ENCODE results near the gene SKI. TPM values are rescaled to one million over a fixed set of nuclear protein-coding genes. Genes with fewer than 3 reads are reported as not detected.
A peak's percentile ranks its signal among the peaks of the same experiment; 100 is the strongest.

SKI gene
- total RNA-seq, 3 donors from 2014 or later = 22.1 to 33.8 (median 26.7) TPM

DNA sequence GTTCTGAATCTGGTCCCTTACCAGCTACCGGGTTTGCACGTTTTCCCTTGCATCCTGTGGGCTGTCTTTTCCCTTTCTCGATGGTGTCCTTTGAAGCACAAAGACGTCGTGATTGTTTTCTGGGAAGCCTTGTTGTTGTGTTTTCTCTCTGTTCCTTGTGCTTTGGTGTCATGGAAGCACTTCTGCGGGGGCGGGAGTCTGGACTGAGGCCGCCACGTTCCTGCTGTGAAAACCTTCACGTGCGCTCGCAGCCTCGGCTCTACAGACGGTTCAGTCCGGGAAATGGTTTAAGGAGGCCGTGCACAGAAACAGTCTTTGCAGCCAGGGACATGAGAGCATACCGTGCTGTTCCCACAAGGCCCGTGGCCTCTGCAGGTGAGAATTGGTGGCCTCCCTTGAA lies 68.5 kb downstream of the SKI start:
- TF ChIP-seq POLR2AphosphoS5 (IDR thresholded peaks at IDR 0.05) (no peak), POLR2A (IDR thresholded peaks at IDR 0.05) (no peak)
- TF ChIP-seq, protein P1, sequence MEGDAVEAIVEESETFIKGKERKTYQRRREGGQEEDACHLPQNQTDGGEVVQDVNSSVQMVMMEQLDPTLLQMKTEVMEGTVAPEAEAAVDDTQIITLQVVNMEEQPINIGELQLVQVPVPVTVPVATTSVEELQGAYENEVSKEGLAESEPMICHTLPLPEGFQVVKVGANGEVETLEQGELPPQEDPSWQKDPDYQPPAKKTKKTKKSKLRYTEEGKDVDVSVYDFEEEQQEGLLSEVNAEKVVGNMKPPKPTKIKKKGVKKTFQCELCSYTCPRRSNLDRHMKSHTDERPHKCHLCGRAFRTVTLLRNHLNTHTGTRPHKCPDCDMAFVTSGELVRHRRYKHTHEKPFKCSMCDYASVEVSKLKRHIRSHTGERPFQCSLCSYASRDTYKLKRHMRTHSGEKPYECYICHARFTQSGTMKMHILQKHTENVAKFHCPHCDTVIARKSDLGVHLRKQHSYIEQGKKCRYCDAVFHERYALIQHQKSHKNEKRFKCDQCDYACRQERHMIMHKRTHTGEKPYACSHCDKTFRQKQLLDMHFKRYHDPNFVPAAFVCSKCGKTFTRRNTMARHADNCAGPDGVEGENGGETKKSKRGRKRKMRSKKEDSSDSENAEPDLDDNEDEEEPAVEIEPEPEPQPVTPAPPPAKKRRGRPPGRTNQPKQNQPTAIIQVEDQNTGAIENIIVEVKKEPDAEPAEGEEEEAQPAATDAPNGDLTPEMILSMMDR (IDR thresholded peaks at IDR 0.05) = no peak
- Histone ChIP-seq H3K9me3 (no peaks in the 10 kb centered on the region), H3K4me3 (no peak overlapping the region), H3K27me3 (no peaks in the 10 kb centered on the region), H3K4me1 (peaks cover 20 to 27% of the 10 kb centered on the region in 2 donors), H3K27ac (peak overlapping the region in 1 of 2 donors; percentile 63), H3K36me3 (no peaks in the 10 kb centered on the region)
- no peak for DNase-seq (ENCODE audit: low spot score in 2 of 2)
- intact Hi-C loops (cut with DNase I; ENCODE audit: low total_unique reads) = loop anchor here (1.0 kb wide), 1 partner anchor 26 kb away; no protein-coding TSS in a partner anchor

DNA sequence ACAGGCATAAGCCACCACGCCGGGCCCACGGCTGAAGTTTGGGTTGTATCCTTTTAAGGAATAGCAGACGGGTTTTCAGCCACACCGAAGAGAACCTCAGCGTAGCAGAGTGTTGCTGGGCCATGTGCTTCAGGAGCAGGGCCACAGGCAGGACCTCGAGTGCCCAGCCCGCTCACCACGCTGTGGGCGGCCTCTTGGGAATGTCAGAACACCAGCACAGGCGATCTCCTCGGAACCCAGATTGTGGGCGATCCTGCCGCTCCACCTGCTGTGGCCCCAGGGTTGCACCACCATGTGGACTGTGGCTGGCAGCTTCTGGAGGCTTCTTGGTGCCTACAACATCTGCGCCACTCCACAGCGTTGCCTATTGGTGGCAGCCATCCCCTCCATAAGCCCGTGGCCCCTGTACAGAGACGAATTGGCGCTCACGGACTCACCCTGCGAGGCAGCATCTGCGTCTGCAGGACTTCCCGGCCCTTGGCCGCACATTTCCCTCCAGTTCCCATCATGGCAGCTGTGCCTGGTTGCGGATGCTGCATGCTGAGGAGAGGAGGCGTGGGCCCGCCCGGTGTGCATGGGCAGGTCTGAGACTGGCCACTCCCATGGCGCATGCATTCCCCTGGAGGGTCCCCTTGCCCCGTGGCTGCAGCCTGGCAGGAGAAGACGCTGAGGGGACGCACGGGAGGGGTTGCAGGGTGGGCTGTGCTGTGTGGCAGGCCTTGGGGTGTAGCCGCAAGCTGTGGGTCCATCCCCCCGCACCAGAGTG lies 69.3 kb downstream of the SKI start:
- Histone ChIP-seq H3K36me3 (no peaks in the 10 kb centered on the region), H3K4me1 (peaks cover 14 to 19% of the 10 kb centered on the region in 2 donors), H3K27me3 (no peaks in the 10 kb centered on the region), H3K27ac (peak overlapping the region in 1 of 2 donors; percentile 63), H3K4me3 (no peak overlapping the region), H3K9me3 (no peaks in the 10 kb centered on the region)
- no peak for DNase-seq (ENCODE audit: low spot score in 2 of 2)
- TF ChIP-seq POLR2AphosphoS5 (IDR thresholded peaks at IDR 0.05) (no peak), POLR2A (IDR thresholded peaks at IDR 0.05) (no peak)
- TF ChIP-seq, protein P1 (IDR thresholded peaks at IDR 0.05) = no peak
- intact Hi-C loops (cut with DNase I; ENCODE audit: low total_unique reads) = loop anchor here (1.0 kb wide), 1 partner anchor 25 kb away; no protein-coding TSS in a partner anchor

DNA sequence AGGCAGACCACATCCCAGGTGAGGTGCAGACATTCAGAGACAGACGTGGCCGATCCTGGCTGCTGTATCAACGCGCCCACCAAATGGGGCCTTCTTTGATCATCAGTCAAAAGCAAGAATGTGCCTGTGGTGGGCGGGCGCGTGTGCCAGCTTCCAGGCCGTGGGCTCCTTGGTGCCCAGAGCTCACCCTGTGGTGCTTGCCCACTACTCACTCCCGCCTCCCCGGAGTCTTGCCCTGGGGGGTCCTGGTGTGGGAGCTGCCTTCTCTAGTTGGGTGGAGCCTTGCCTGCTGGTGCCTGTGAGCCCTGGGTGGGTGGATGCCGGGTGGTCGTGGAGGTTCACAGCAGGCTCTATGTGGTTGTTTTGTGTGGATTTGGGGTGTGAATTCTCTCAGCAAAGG lies 70.6 kb downstream of the SKI start:
- intact Hi-C loops (cut with DNase I; ENCODE audit: low total_unique reads) = no loop called here
- Histone ChIP-seq H3K27ac (peak overlapping the region; percentile 61 to 86), H3K4me1 (peaks cover 10 to 17% of the 10 kb centered on the region in 2 donors), H3K9me3 (no peaks in the 10 kb centered on the region), H3K4me3 (peak overlapping the region in 1 of 3 donors; percentile 51), H3K27me3 (no peaks in the 10 kb centered on the region), H3K36me3 (no peaks in the 10 kb centered on the region)
- no peak for DNase-seq (ENCODE audit: low spot score in 2 of 2)
- TF ChIP-seq, protein P1 (IDR thresholded peaks at IDR 0.05) = no peak
- TF ChIP-seq POLR2A (IDR thresholded peaks at IDR 0.05) = no peak
- no peak for TF ChIP-seq POLR2AphosphoS5 (IDR thresholded peaks at IDR 0.05)

DNA sequence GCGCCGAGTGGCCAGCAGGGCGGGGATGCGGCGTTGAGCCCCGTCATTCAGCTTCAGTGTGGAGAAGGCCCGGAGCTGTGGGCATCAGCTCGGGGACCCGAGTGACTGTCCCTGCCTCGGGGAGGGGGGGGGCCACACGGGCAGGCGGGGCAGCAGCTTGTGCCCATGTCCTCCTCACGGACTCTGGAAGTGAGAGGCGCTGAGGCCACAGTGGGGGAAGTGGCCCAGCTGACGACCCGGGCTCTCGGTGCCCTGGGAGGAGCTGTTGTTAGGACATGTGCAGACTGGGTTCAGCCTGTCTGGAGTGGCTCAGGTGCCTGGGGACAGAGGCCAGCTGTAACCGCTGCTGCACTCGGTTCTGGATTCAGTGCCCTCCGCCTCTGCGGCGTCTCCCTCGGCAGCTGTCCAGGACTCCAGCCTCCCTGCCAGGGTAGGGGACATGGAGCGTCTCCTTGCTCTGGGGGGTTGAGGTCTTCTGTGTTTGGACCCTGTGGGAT lies 71.1 kb downstream of the SKI start:
- Histone ChIP-seq H3K4me3 (peak overlapping the region in 1 of 3 donors; percentile 51), H3K4me1 (peaks cover 8 to 17% of the 10 kb centered on the region in 2 donors), H3K9me3 (no peaks in the 10 kb centered on the region), H3K36me3 (no peaks in the 10 kb centered on the region), H3K27me3 (no peaks in the 10 kb centered on the region), H3K27ac (peak overlapping the region; percentile 61 to 86)
- no peak for DNase-seq (ENCODE audit: low spot score in 2 of 2)
- intact Hi-C loops (cut with DNase I; ENCODE audit: low total_unique reads) = no loop called here
- TF ChIP-seq POLR2A (IDR thresholded peaks at IDR 0.05) (no peak), POLR2AphosphoS5 (IDR thresholded peaks at IDR 0.05) (no peak)
- TF ChIP-seq, protein P1 (IDR thresholded peaks at IDR 0.05) = no peak

Data from breast epithelium (tissue), 4 donors.